ENCODE data around the gene TUBB2B.
"Not testable (repeated sequence)": the region's sequence is repeated elsewhere in the genome, so short reads cannot be mapped to it uniquely, and the experiment has no call there.

TUBB2B gene

GRCh38 chr6:3249821-3250220 is 22.4 kb upstream of the TUBB2B start:
- Mint-ChIP-seq H3K4me3 (no peak overlapping the region), H3K27ac (no peak overlapping the region), H3K4me1 (peaks cover 4 to 5% of the 10 kb centered on the region in 2 donors), H3K9me3 (peaks cover 0 to 5% of the 10 kb centered on the region in 2 donors), H3K36me3 (no peaks in the 10 kb centered on the region), H3K27me3 (peaks cover 42 to 50% of the 10 kb centered on the region in 2 donors)
- no peak for ATAC-seq (replicated peaks)
- DNase-seq = no peak

DNA sequence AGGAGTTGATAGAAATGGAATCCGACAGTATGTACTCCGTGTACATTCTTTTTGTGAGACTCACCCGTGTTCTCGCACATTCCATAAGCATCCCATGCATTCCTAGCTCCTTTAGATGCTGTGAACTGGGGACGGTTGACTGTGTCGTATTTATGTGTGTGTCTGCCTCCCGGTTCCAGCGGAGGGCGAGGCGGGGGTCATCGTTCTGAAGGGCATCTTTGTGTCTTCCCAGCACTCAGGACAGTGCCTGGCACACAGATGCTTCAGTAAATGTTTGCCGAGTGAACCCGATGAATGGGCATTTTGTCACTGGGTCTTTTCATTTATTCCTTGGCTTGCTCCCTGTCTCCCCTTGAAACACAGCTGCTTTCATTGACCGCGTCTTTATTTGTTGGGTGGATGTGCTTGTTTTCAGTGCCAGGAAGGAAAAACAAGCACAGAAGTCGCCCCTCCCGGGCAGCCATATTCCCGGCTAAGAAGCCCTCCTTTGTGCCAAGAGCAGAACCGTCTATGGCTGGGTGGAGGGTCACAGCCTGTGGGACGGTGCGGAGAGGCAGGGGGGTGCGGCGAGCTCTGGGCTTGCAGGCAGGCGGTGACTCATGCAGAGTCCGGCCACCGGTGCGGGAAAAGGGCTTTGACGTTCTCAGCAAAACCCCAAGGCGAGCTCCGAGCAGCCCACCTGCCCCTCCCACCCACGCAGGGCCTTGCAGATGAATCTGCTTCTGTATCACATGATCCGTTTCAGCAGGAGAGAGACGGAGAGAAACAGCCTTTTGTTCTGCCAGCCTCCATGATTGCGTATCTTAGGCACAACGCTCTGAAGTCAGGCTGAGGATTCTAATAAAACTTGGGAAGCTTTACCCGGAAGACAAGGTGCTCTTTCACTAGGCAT is 20.0 kb upstream of the TUBB2B start:
- DNase-seq (no peak), ATAC-seq (replicated peaks) (no peak)
- H3K36me3 Mint-ChIP-seq = no peaks in the 10 kb centered on the region
- no peak overlapping the region for H3K4me3 Mint-ChIP-seq
- H3K4me1 Mint-ChIP-seq = peaks cover 4 to 5% of the 10 kb centered on the region in 2 donors
- no peaks in the 10 kb centered on the region for H3K9me3 Mint-ChIP-seq
- no peak overlapping the region for H3K27ac Mint-ChIP-seq
- H3K27me3 Mint-ChIP-seq = peaks cover 58 to 67% of the 10 kb centered on the region in 2 donors

DNA sequence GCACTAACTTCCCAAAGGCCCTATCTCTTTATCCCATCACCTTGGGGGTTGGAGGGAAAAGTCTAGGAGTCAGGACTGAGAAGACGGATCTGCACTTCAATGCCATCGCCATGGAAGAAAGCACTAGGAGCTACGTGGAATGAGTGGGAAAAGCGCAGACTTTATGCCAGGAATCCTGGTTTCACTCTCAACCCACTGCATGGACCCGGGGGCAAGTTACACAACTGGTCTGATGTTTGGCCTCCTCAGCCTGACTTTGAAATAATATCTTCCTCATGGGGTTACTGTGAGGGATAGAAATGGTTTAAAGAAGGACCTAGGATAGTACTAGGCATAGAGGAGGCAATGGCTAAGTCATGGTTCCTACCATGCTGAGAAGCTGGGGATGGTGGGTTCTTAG is 17.8 kb upstream of the TUBB2B start:
- peaks cover 53 to 68% of the 10 kb centered on the region in 2 donors for H3K27me3 Mint-ChIP-seq
- no peak for ATAC-seq (replicated peaks)
- no peaks in the 10 kb centered on the region for H3K36me3 Mint-ChIP-seq
- DNase-seq = no peak
- H3K4me1 Mint-ChIP-seq = no peaks in the 10 kb centered on the region
- H3K27ac Mint-ChIP-seq = no peak overlapping the region
- H3K4me3 Mint-ChIP-seq = no peak overlapping the region
- H3K9me3 Mint-ChIP-seq = no peaks in the 10 kb centered on the region

GRCh38 chr6:3244832-3245161 is 17.3 kb upstream of the TUBB2B start:
- ATAC-seq (replicated peaks); H3K36me3 Mint-ChIP-seq; H3K4me1 Mint-ChIP-seq; DNase-seq; H3K4me3 Mint-ChIP-seq; H3K9me3 Mint-ChIP-seq; H3K27ac Mint-ChIP-seq: not testable (repeated sequence)
- H3K27me3 Mint-ChIP-seq = peaks cover 54 to 69% of the 10 kb centered on the region in 2 donors

DNA sequence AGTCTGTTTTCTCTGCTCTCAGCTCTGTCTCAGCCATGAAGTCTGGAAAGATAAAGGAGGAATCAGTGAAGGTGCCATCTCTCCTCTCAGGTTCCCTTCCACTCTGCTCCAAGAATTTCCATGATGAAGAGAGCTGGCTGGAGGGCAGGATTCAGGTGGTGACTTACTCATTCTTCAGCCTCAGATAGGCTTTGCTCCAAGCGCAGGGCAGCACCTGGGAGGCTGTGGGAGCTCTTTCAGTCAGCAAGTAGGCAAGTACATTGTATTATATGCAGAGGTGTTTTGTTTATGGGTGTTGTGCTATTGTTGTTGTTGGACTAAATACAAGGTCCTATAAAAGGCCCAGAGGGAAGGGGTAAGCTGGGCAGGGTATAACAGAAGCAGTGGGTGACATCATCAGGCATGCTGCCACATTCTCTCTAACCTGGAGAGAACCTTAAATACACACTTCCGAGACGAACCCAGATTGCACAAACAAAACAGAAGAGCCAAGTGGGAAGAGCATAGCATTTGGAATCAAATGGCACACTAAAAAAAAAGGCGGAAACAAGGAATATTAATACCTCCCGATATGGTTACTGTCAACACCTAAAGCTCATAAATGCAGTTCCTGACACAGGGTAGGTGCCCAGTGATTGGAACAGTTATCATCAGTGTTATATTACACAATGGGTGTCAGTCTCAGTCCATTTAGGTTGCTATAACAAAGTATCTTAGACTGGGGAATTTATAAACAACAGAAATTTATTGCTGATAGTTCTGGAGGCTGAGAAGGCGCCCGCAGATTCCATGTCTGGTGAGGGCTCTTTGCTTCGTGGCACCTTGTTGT is 16.8 kb upstream of the TUBB2B start:
- DNase-seq = no peak
- H3K27ac Mint-ChIP-seq = no peak overlapping the region
- H3K4me1 Mint-ChIP-seq = no peaks in the 10 kb centered on the region
- H3K4me3 Mint-ChIP-seq = no peak overlapping the region
- peaks cover 52 to 69% of the 10 kb centered on the region in 2 donors for H3K27me3 Mint-ChIP-seq
- no peak for ATAC-seq (replicated peaks)
- H3K9me3 Mint-ChIP-seq = no peaks in the 10 kb centered on the region
- H3K36me3 Mint-ChIP-seq = no peaks in the 10 kb centered on the region

DNA sequence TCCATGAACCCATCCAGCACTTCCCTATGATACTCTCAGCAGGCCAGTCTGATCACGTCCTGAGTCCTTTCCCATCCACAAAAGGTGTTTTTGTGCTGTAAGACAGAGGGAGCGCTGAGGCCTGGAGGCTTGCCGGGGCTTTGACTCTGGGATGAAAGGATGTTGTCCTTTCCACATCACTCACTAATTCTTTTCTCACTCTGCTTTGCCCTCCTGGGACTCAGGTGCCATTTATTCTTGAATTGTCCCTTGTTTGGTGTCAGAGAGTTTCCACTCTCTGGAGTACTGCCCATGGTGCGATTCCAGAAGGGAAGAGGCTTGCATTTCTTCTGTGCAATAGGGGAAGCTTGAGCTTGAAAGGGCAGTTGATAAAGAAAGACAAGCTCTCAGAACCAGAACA is 15.3 kb upstream of the TUBB2B start:
- no peak overlapping the region for H3K4me3 Mint-ChIP-seq
- no peak overlapping the region for H3K27ac Mint-ChIP-seq
- DNase-seq (no peak), ATAC-seq (replicated peaks) (no peak)
- H3K9me3 Mint-ChIP-seq = no peaks in the 10 kb centered on the region
- H3K36me3 Mint-ChIP-seq = no peaks in the 10 kb centered on the region
- peaks cover 58 to 73% of the 10 kb centered on the region in 2 donors for H3K27me3 Mint-ChIP-seq
- peaks cover 3% of the 10 kb centered on the region in 2 donors for H3K4me1 Mint-ChIP-seq

GRCh38 chr6:3241745-3242144 is 14.3 kb upstream of the TUBB2B start:
- not testable (repeated sequence) for H3K4me3 Mint-ChIP-seq; ATAC-seq (replicated peaks); DNase-seq; H3K9me3 Mint-ChIP-seq; H3K4me1 Mint-ChIP-seq; H3K27ac Mint-ChIP-seq; H3K36me3 Mint-ChIP-seq
- H3K27me3 Mint-ChIP-seq = peaks cover 51 to 70% of the 10 kb centered on the region in 2 donors

GRCh38 chr6:3240595-3240994 is 13.1 kb upstream of the TUBB2B start:
- H3K9me3 Mint-ChIP-seq = no peaks in the 10 kb centered on the region
- DNase-seq (no peak), ATAC-seq (replicated peaks) (no peak)
- H3K36me3 Mint-ChIP-seq = no peaks in the 10 kb centered on the region
- no peak overlapping the region for H3K4me3 Mint-ChIP-seq
- peaks cover 9 to 14% of the 10 kb centered on the region in 2 donors for H3K4me1 Mint-ChIP-seq
- H3K27me3 Mint-ChIP-seq = peaks cover 48 to 73% of the 10 kb centered on the region in 2 donors
- no peak overlapping the region for H3K27ac Mint-ChIP-seq

DNA sequence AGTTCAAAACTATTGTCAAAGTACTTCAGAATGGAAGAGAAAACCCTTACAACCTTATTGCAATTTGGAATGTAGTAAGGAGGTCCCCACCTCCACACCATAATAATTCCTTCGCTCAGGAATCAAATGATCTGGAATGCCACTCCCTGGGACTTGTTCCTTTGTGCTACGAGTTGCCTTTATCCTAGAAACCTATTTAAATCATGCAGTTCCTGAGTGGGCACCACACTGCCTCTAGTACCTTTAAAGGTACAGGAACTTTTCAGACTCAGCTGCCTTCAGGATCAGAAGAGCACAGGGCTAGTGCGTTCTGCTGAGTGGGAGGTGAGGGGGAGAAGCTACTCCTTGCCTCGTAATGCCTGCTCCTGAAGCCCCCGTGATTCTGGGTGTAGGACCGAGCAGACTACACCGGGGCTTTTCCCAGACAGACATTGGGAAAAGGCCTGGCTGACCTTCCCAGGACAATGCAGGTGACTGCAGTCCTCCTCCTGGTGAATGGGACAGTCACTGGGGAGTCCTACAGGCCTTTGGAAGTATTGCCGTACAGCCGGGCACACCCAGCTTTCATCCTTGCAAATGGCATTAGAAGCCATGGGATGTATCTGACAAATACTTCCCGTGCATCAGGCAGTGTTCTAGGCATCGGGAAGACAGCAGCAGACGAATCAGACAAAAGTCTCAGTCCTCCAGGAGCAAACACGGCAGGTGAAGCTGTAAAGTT is 11.8 kb upstream of the TUBB2B start:
- Mint-ChIP-seq H3K4me3 (no peak overlapping the region), H3K27ac (no peak overlapping the region), H3K4me1 (peaks cover 9 to 14% of the 10 kb centered on the region in 2 donors), H3K9me3 (no peaks in the 10 kb centered on the region), H3K27me3 (peaks cover 51 to 81% of the 10 kb centered on the region in 2 donors), H3K36me3 (no peaks in the 10 kb centered on the region)
- DNase-seq (no peak), ATAC-seq (replicated peaks) (no peak)

- ATAC-seq (replicated peaks) = no peak
- Mint-ChIP-seq H3K27ac (no peak overlapping the region), H3K27me3 (peaks cover 53 to 83% of the 10 kb centered on the region in 2 donors), H3K9me3 (no peaks in the 10 kb centered on the region), H3K4me1 (peaks cover 9 to 14% of the 10 kb centered on the region in 2 donors), H3K36me3 (no peaks in the 10 kb centered on the region), H3K4me3 (no peak overlapping the region)
- DNase-seq = no peak
Observed at GRCh38 chr6:3237761-3238662, 10.6 kb upstream of the TUBB2B start.

- peak; percentile 59 to 77 for ATAC-seq (replicated peaks)
- H3K36me3 Mint-ChIP-seq = no peaks in the 10 kb centered on the region
- DNase-seq = no peak
- H3K27ac Mint-ChIP-seq = no peak overlapping the region
- peaks cover 60 to 83% of the 10 kb centered on the region in 2 donors for H3K27me3 Mint-ChIP-seq
- no peak overlapping the region for H3K4me3 Mint-ChIP-seq
- H3K4me1 Mint-ChIP-seq = peaks cover 18 to 30% of the 10 kb centered on the region in 2 donors
- no peaks in the 10 kb centered on the region for H3K9me3 Mint-ChIP-seq
Observed at GRCh38 chr6:3236005-3236404, 8.6 kb upstream of the TUBB2B start.

- Mint-ChIP-seq H3K4me3 (no peak overlapping the region), H3K9me3 (no peaks in the 10 kb centered on the region), H3K27ac (no peak overlapping the region), H3K36me3 (no peaks in the 10 kb centered on the region), H3K4me1 (peaks cover 21 to 35% of the 10 kb centered on the region in 2 donors), H3K27me3 (peaks cover 64 to 87% of the 10 kb centered on the region in 2 donors)
- DNase-seq = no peak
- ATAC-seq (replicated peaks) = peak in 1 of 2 donors; percentile 61
Observed at GRCh38 chr6:3235486-3235885, 8.0 kb upstream of the TUBB2B start.

GRCh38 chr6:3233904-3234303 is 6.5 kb upstream of the TUBB2B start:
- H3K9me3 Mint-ChIP-seq = no peaks in the 10 kb centered on the region
- H3K4me3 Mint-ChIP-seq = no peak overlapping the region
- H3K4me1 Mint-ChIP-seq = peaks cover 27 to 50% of the 10 kb centered on the region in 2 donors
- H3K27ac Mint-ChIP-seq = no peak overlapping the region
- DNase-seq = no peak
- no peak for ATAC-seq (replicated peaks)
- H3K36me3 Mint-ChIP-seq = no peaks in the 10 kb centered on the region
- peaks cover 65 to 90% of the 10 kb centered on the region in 2 donors for H3K27me3 Mint-ChIP-seq
